Tibial artery (tissue), 4 donors: ENCODE results near the gene EHBP1.

Experiments
- DNase-seq, 2 donors: peaks; one replicate each; pipeline ENCODE4 v3.0.0-alpha.2; 2019
- H3K27ac ChIP-seq, 2 donors: fragments of 200-600 bp; sonication (generic) in 1 of 2; 1 replicate in 1 of 2; 2 replicates in 1 of 2; pipeline ENCODE4 v1.5.1; 2018 to 2019; ENCODE audit warnings: mild to moderate bottlenecking in 1 of 2
- H3K27me3 ChIP-seq, 2 donors: fragments of 200-600 bp; sonication (generic) in 1 of 2; one replicate each; pipeline versions ENCODE4 v1.5.1 to v1.6.0; 2016 to 2019
- H3K36me3 ChIP-seq, 3 donors: fragments of 200-600 bp; sonication (generic) in 2 of 3; one replicate each; pipeline ENCODE4 v1.5.1; 2016 to 2019; ENCODE audit warnings: mild to moderate bottlenecking in 2 of 3
- H3K4me1 ChIP-seq, 4 donors: fragments of 200-600 bp; sonication (generic) in 2 of 4; 1 replicate in 3 of 4; 2 replicates in 1 of 4; pipeline ENCODE4 v1.5.1; 2016 to 2019
- H3K4me3 ChIP-seq, 2 donors: fragments of 200-600 bp; sonication (generic) in 1 of 2; 1 replicate in 1 of 2; 2 replicates in 1 of 2; pipeline ENCODE4 v1.5.1; 2018 to 2019; ENCODE audit warnings: mild to moderate bottlenecking in 2 of 2
- H3K9me3 ChIP-seq, 3 donors: fragments of 200-600 bp; sonication (generic) in 1 of 3; one replicate each; pipeline ENCODE4 v1.5.1; 2016 to 2019
- CTCF ChIP-seq, 2 experiments: fragments of 200-600 bp in 1 of 2; fragments of 450-650 bp in 1 of 2; IDR thresholded peaks; one replicate each; pipeline ENCODE4 v1.5.1; 2017 to 2019; ENCODE audit warnings: antibody characterized with exemption in 2 of 2, mild to moderate bottlenecking in 1 of 2, moderate library complexity in 1 of 2
- intact Hi-C: fragments of 100-400 bp; cut with DNase I; formaldehyde crosslinking; loops from one replicate; pipeline ENCODE4 v1.15.0; 2023; ENCODE audit warnings: low total_unique reads

The EHBP1 gene

GRCh38 chr2:62661263-62661635 lies 44.3 kb upstream of the EHBP1 start:
- no peak for TF ChIP-seq CTCF (IDR thresholded peaks at IDR 0.05)
- DNase-seq: no peak
- H3K27ac ChIP-seq: no peak overlapping the region
- intact Hi-C loops: no loop called here
- H3K36me3 ChIP-seq: no peaks in the 10 kb centered on the region
- H3K27me3 ChIP-seq: no peaks in the 10 kb centered on the region
- H3K9me3 ChIP-seq: no peaks in the 10 kb centered on the region
- no peak overlapping the region for H3K4me3 ChIP-seq
- H3K4me1 ChIP-seq: peaks cover 0 to 52% (median 23%) of the 10 kb centered on the region in 4 donors

- peaks cover 0 to 52% (median 23%) of the 10 kb centered on the region in 4 donors for H3K4me1 ChIP-seq
- no peak for DNase-seq
- intact Hi-C loops: no loop called here
- no peaks in the 10 kb centered on the region for H3K9me3 ChIP-seq
- TF ChIP-seq CTCF (IDR thresholded peaks at IDR 0.05): no peak
- no peaks in the 10 kb centered on the region for H3K36me3 ChIP-seq
- H3K27me3 ChIP-seq: no peaks in the 10 kb centered on the region
- peak overlapping the region; percentile 25 to 28 for H3K27ac ChIP-seq
- H3K4me3 ChIP-seq: no peak overlapping the region
Observed at GRCh38 chr2:62662131-62662530, 43.4 kb upstream of the EHBP1 start.

- peaks cover 0 to 52% (median 23%) of the 10 kb centered on the region in 4 donors for H3K4me1 ChIP-seq
- H3K4me3 ChIP-seq: no peak overlapping the region
- H3K9me3 ChIP-seq: no peaks in the 10 kb centered on the region
- H3K27ac ChIP-seq: peak overlapping the region; percentile 25 to 28
- no peak for TF ChIP-seq CTCF (IDR thresholded peaks at IDR 0.05)
- intact Hi-C loops: no loop called here
- no peaks in the 10 kb centered on the region for H3K27me3 ChIP-seq
- no peak for DNase-seq
- no peaks in the 10 kb centered on the region for H3K36me3 ChIP-seq
Observed at GRCh38 chr2:62662554-62662953, 43.0 kb upstream of the EHBP1 start.

- intact Hi-C loops: no loop called here
- Histone ChIP-seq H3K4me1 (peaks cover 0 to 52% (median 23%) of the 10 kb centered on the region in 4 donors), H3K9me3 (no peaks in the 10 kb centered on the region), H3K4me3 (no peak overlapping the region), H3K27me3 (no peaks in the 10 kb centered on the region), H3K36me3 (no peaks in the 10 kb centered on the region), H3K27ac (peak overlapping the region; percentile 60 to 70)
- no peak for TF ChIP-seq CTCF (IDR thresholded peaks at IDR 0.05)
- DNase-seq: no peak
Observed at GRCh38 chr2:62663411-62663810, 42.1 kb upstream of the EHBP1 start.

- H3K4me1 ChIP-seq: peaks cover 0 to 52% (median 23%) of the 10 kb centered on the region in 4 donors
- no peaks in the 10 kb centered on the region for H3K9me3 ChIP-seq
- DNase-seq: no peak
- TF ChIP-seq CTCF (IDR thresholded peaks at IDR 0.05): no peak
- intact Hi-C loops: no loop called here
- H3K36me3 ChIP-seq: no peaks in the 10 kb centered on the region
- H3K27me3 ChIP-seq: no peaks in the 10 kb centered on the region
- H3K4me3 ChIP-seq: no peak overlapping the region
- H3K27ac ChIP-seq: peak overlapping the region; percentile 60 to 70
Observed at GRCh38 chr2:62663920-62664795, 41.4 kb upstream of the EHBP1 start.
